Left renal pelvis (tissue), 4 donors: Measurements from ENCODE around the gene IGSF3. TPM values are rescaled to one million over a fixed set of nuclear protein-coding genes. Genes with fewer than 3 reads are reported as not detected.
"Not testable (repeated sequence)": the region's sequence is repeated elsewhere in the genome, so short reads cannot be mapped to it uniquely, and the experiment has no call there.

ENCODE experiments used
- DNase-seq, 4 donors: peaks; one replicate each; pipeline ENCODE4 v3.0.0-alpha.2; 2013; ENCODE audit warnings: low read depth in 4 of 4, low spot score in 3 of 4
- polyA plus RNA-seq, 4 donors: library from polyadenylated mRNA; unstranded; fragments of 120-200 nt; gene quantifications; one replicate each; pipeline ENCODE4 v1.2.1, GENCODE V29; 2013; ENCODE audit not compliant: insufficient read length in 4 of 4

The IGSF3 gene
- polyA plus RNA-seq, 4 donors, result 18.6 to 31.4 (median 27.4) TPM

- not testable (repeated sequence) for DNase-seq
Observed at GRCh38 chr1:116631996-116632925, 35.3 kb downstream of the IGSF3 start.

- not testable (repeated sequence) for DNase-seq
Observed at GRCh38 chr1:116631554-116631953, 36.0 kb downstream of the IGSF3 start.

GRCh38 chr1:116630057-116630456 lies 37.5 kb downstream of the IGSF3 start:
- DNase-seq, result not testable (repeated sequence)

GRCh38 chr1:116629441-116629840 lies 38.1 kb downstream of the IGSF3 start:
- DNase-seq, result not testable (repeated sequence)

GRCh38 chr1:116628448-116628847 lies 39.1 kb downstream of the IGSF3 start:
- no peak for DNase-seq

- DNase-seq, result not testable (repeated sequence)
Observed at GRCh38 chr1:116627357-116627756, 40.2 kb downstream of the IGSF3 start.

- not testable (repeated sequence) for DNase-seq
Observed at GRCh38 chr1:116626915-116627314, 40.6 kb downstream of the IGSF3 start.

- not testable (repeated sequence) for DNase-seq
Observed at GRCh38 chr1:116625155-116625554, 42.4 kb downstream of the IGSF3 start.

- no peak for DNase-seq
Observed at GRCh38 chr1:116624040-116624439, 43.5 kb downstream of the IGSF3 start.

- DNase-seq, result not testable (repeated sequence)
Observed at GRCh38 chr1:116622496-116622895, 45.0 kb downstream of the IGSF3 start.

- not testable (repeated sequence) for DNase-seq
Observed at GRCh38 chr1:116621756-116622155, 45.8 kb downstream of the IGSF3 start.

GRCh38 chr1:116620392-116620791 lies 47.1 kb downstream of the IGSF3 start:
- DNase-seq, result not testable (repeated sequence)

- DNase-seq, result not testable (repeated sequence)
Observed at GRCh38 chr1:116619106-116619505, 48.4 kb downstream of the IGSF3 start.

GRCh38 chr1:116617808-116618207 lies 49.7 kb downstream of the IGSF3 start:
- DNase-seq, result not testable (repeated sequence)

- not testable (repeated sequence) for DNase-seq
Observed at GRCh38 chr1:116613825-116614224, 53.7 kb downstream of the IGSF3 start.

- not testable (repeated sequence) for DNase-seq
Observed at GRCh38 chr1:116609801-116610371, 57.6 kb downstream of the IGSF3 start.

- DNase-seq, result not testable (repeated sequence)
Observed at GRCh38 chr1:116608841-116609240, 58.7 kb downstream of the IGSF3 start.

- not testable (repeated sequence) for DNase-seq
Observed at GRCh38 chr1:116608151-116608550, 59.4 kb downstream of the IGSF3 start.

- DNase-seq, result not testable (repeated sequence)
Observed at GRCh38 chr1:116607463-116607862, 60.1 kb downstream of the IGSF3 start.

- not testable (repeated sequence) for DNase-seq
Observed at GRCh38 chr1:116606067-116606466, 61.5 kb downstream of the IGSF3 start.

GRCh38 chr1:116605315-116605714 lies 62.2 kb downstream of the IGSF3 start:
- no peak for DNase-seq

GRCh38 chr1:116604408-116604807 lies 63.1 kb downstream of the IGSF3 start:
- not testable (repeated sequence) for DNase-seq
